SU-DHL-6 (cell line): ENCODE measurements around the gene TXNRD1.
"Not testable (repeated sequence)": the region's sequence is repeated elsewhere in the genome, so short reads cannot be mapped to it uniquely, and the experiment has no call there.

Experiments used
- H2AFZ ChIP-seq: fragments of 200-600 bp; sonication (generic); 2 replicates; pipeline ENCODE4 v1.6.1; 2014; ENCODE audit warnings: low read depth, mild to moderate bottlenecking, moderate library complexity, mixed read lengths, antibody characterized with exemption, low read length; ENCODE audit not compliant: severe bottlenecking
- H3F3A ChIP-seq: fragments of 200-600 bp; shearing (Covaris generic); 2 replicates; pipeline ENCODE4 v1.6.0; 2016; ENCODE audit warnings: antibody characterized with exemption, mild to moderate bottlenecking; ENCODE audit not compliant: insufficient read depth
- H3K27ac ChIP-seq: fragments of 200-600 bp; sonication (generic); 2 replicates; pipeline ENCODE4 v1.5.1; 2016; ENCODE audit warnings: low read depth, mild to moderate bottlenecking, low read length, moderate library complexity, mixed read lengths
- H3K27me3 ChIP-seq: fragments of 200-600 bp; sonication (generic), shearing (Covaris generic); 2 replicates; pipeline ENCODE4 v1.6.0; 2014; ENCODE audit warnings: mild to moderate bottlenecking, low read length
- H3K36me3 ChIP-seq: fragments of 200-600 bp; sonication (generic); 2 replicates; pipeline ENCODE4 v1.6.1; 2014; ENCODE audit warnings: mild to moderate bottlenecking, low read length, mixed read lengths
- H3K4me2 ChIP-seq: fragments of 300-600, 200-600 bp; shearing (Covaris generic), sonication (generic); 2 replicates; pipeline ENCODE4 v1.6.0; 2014; ENCODE audit warnings: low read length, low read depth, mild to moderate bottlenecking; ENCODE audit not compliant: poor library complexity, severe bottlenecking
- H3K4me3 ChIP-seq: fragments of 200-600 bp; sonication (generic); 2 replicates; pipeline ENCODE4 v1.5.1; 2014; ENCODE audit warnings: antibody characterized with exemption, low read length, mild to moderate bottlenecking, mixed read lengths; ENCODE audit not compliant: insufficient read depth, poor library complexity, severe bottlenecking
- H3K79me2 ChIP-seq: fragments of 200-600 bp; sonication (generic); 2 replicates; pipeline ENCODE4 v1.6.1; 2014; ENCODE audit warnings: mild to moderate bottlenecking, low read length, moderate library complexity; ENCODE audit not compliant: insufficient read depth
- H3K9ac ChIP-seq: fragments of 200-600 bp; sonication (generic); 2 replicates; pipeline ENCODE4 v1.7.0; 2014; ENCODE audit warnings: mild to moderate bottlenecking, low read length
- H3K9me2 ChIP-seq: fragments of 200-600 bp; sonication (generic); replicated peaks from 2 replicates; pipeline ENCODE4 v1.6.1; 2014; ENCODE audit warnings: low read length; ENCODE audit not compliant: insufficient read depth
- H3K9me3 ChIP-seq: fragments of 200-600 bp; sonication (generic); 2 replicates; pipeline ENCODE4 v1.6.1; 2014; ENCODE audit warnings: low read length, mixed read lengths; ENCODE audit not compliant: insufficient read depth
- H4K20me1 ChIP-seq: fragments of 200-600 bp; sonication (generic); 2 replicates; pipeline ENCODE4 v1.6.1; 2014; ENCODE audit warnings: low read depth, mild to moderate bottlenecking, antibody characterized with exemption, low read length, moderate library complexity, mixed read lengths
- EZH2phosphoT487 ChIP-seq: fragments of 200-600 bp; sonication (generic), shearing (Covaris generic); conservative IDR thresholded peaks from 2 replicates; pipeline ENCODE4 v1.6.1; 2018; ENCODE audit warnings: mild to moderate bottlenecking, antibody characterized with exemption, low read length, moderate library complexity, mixed read lengths
- TF ChIP-seq, protein P1 (sequence below): fragments of 200-600 bp; sonication (generic); IDR thresholded peaks from one replicate; pipeline ENCODE4 v1.5.1; 2017; ENCODE audit warnings: antibody characterized with exemption, mild to moderate bottlenecking, low read length, moderate library complexity; ENCODE audit not compliant: insufficient read depth, poor library complexity, severe bottlenecking

Gene TXNRD1

DNA sequence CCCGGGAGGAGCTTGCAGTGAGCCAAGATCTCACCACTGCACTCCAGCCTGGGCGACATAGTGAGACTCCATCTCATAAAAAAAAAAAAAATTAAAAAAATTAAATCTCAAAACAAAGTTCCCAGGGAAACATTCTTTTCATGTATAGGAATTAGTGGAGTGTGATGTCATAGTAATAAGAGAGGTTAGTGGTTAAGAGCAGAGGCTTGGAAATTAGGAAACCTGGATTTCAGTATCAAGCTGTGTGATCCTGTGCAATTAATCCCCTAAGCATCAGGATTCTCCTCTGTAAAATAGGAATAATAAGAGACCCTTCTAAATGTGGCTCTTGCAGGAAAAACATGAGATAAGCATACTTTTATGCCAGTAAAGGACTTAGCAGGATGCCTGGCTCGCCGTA, 3.1 kb upstream of the TXNRD1 start:
- no peaks in the 10 kb centered on the region for H3K9me3 ChIP-seq
- H3K4me2 ChIP-seq = no peak overlapping the region
- H3K27ac ChIP-seq = no peak overlapping the region
- no peaks in the 10 kb centered on the region for H3F3A ChIP-seq
- H3K9ac ChIP-seq = no peak overlapping the region
- H3K79me2 ChIP-seq = no peaks in the 10 kb centered on the region
- no peaks in the 10 kb centered on the region for H3K9me2 ChIP-seq
- TF ChIP-seq EZH2phosphoT487 = no peak
- H3K4me3 ChIP-seq = no peak overlapping the region
- H2AFZ ChIP-seq = no peak overlapping the region
- no peaks in the 10 kb centered on the region for H3K27me3 ChIP-seq
- H3K36me3 ChIP-seq = no peaks in the 10 kb centered on the region
- H4K20me1 ChIP-seq = no peaks in the 10 kb centered on the region

DNA sequence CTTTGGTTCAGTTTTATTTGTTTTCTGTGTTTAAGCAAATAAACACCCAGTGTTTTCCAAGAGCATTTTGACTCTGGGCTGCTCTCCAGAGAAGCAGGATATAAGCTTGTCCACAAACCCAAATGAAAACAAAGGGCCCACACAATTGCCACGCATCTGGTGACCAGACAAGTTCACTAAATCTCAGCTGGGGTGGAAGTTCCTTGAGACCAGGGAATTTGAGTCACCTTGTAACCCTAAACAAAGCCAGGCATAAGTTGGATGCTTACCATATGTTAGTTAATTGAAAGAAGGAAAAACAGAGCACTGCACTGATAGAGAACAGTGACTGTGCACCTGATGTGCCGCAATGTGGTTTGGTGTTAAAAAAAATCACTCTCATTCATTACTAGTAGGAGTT, 1.6 kb upstream of the TXNRD1 start:
- Histone ChIP-seq H3K36me3 (no peaks in the 10 kb centered on the region), H2AFZ (no peak overlapping the region), H3K27me3 (no peaks in the 10 kb centered on the region), H3K9me3 (no peaks in the 10 kb centered on the region), H3K79me2 (no peaks in the 10 kb centered on the region), H4K20me1 (no peaks in the 10 kb centered on the region), H3K4me3 (no peak overlapping the region), H3K4me2 (no peak overlapping the region), H3K27ac (no peak overlapping the region), H3K9ac (no peak overlapping the region), H3K9me2 (no peaks in the 10 kb centered on the region), H3F3A (no peaks in the 10 kb centered on the region)
- TF ChIP-seq, protein P1, sequence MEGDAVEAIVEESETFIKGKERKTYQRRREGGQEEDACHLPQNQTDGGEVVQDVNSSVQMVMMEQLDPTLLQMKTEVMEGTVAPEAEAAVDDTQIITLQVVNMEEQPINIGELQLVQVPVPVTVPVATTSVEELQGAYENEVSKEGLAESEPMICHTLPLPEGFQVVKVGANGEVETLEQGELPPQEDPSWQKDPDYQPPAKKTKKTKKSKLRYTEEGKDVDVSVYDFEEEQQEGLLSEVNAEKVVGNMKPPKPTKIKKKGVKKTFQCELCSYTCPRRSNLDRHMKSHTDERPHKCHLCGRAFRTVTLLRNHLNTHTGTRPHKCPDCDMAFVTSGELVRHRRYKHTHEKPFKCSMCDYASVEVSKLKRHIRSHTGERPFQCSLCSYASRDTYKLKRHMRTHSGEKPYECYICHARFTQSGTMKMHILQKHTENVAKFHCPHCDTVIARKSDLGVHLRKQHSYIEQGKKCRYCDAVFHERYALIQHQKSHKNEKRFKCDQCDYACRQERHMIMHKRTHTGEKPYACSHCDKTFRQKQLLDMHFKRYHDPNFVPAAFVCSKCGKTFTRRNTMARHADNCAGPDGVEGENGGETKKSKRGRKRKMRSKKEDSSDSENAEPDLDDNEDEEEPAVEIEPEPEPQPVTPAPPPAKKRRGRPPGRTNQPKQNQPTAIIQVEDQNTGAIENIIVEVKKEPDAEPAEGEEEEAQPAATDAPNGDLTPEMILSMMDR = no peak
- no peak for TF ChIP-seq EZH2phosphoT487

DNA sequence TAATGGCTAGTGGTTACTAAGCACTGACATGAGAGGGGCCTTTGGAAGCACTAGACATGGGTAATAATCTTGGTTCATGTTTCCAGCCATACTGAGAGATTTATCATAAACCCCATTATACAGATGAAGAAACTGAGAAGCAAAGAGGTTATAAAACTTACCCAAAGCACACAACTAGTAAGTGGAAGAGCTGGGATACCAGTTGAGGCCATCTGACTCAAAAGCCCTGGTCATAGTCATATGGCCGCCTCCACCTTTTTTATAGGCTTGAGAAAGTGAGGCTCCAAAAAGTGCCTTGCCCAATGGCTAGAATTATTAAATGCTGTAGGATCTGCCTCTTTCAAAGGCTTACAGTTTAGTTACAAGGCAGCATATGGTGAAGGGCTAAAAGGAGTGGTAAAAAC, 944 bp downstream of the TXNRD1 start:
- Histone ChIP-seq H3K4me3 (no peak overlapping the region), H3K27ac (no peak overlapping the region), H3K27me3 (no peaks in the 10 kb centered on the region), H4K20me1 (no peaks in the 10 kb centered on the region), H3K9me2 (no peaks in the 10 kb centered on the region), H3F3A (no peaks in the 10 kb centered on the region), H3K79me2 (no peaks in the 10 kb centered on the region), H3K36me3 (no peaks in the 10 kb centered on the region), H2AFZ (peak overlapping the region; percentile 92), H3K9ac (no peak overlapping the region), H3K4me2 (no peak overlapping the region), H3K9me3 (no peaks in the 10 kb centered on the region)
- TF ChIP-seq, protein P1 = no peak
- TF ChIP-seq EZH2phosphoT487 = no peak

DNA sequence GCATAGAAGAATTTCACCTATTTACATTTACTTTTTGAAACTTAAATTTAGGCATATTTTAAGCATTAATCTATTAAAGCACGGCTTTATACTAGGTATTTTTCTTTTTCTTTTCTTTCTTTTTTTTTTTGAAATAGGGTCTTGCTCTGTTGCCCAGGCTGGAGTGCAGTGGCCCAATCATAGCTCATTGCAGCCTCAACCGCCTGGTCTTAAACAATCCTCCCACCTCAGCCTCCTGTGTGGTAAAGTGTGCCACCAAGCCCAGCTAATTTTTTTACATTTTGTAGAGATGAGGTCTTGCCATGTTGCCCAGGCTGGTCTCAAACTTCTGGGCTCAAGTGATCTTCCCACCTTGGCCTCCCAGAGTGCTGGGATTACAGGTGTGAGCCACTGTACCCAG, 2.9 kb downstream of the TXNRD1 start:
- not testable (repeated sequence) for H3F3A ChIP-seq, H3K9ac ChIP-seq, H2AFZ ChIP-seq, H3K36me3 ChIP-seq, H3K27me3 ChIP-seq, H3K4me2 ChIP-seq, H3K9me2 ChIP-seq, H3K27ac ChIP-seq, H3K79me2 ChIP-seq, H4K20me1 ChIP-seq, H3K9me3 ChIP-seq, H3K4me3 ChIP-seq
